Osteocyte (in vitro differentiated cells): ENCODE data around the gene PAPPA. TPM values are rescaled to one million over a fixed set of nuclear protein-coding genes. Genes with fewer than 3 reads are reported as not detected.

Experiments used
- DNase-seq: peaks from one replicate; pipeline ENCODE4 v3.0.0; 2021; ENCODE audit warnings: mixed read lengths; ENCODE audit not compliant: unreplicated experiment; ENCODE audit errors: extremely low spot score
- H3K27ac Mint-ChIP-seq: one replicate; pipeline ENCODE4 v1.8.0; 2021; ENCODE audit warnings: mild to moderate bottlenecking, mixed read lengths; ENCODE audit not compliant: unreplicated experiment
- H3K27me3 Mint-ChIP-seq: one replicate; pipeline ENCODE4 v1.8.0; 2021; ENCODE audit warnings: mixed read lengths; ENCODE audit not compliant: unreplicated experiment
- H3K36me3 Mint-ChIP-seq: one replicate; pipeline ENCODE4 v1.8.0; 2021; ENCODE audit warnings: mixed read lengths; ENCODE audit not compliant: unreplicated experiment
- H3K4me1 Mint-ChIP-seq: one replicate; pipeline ENCODE4 v1.8.0; 2021; ENCODE audit warnings: mixed read lengths; ENCODE audit not compliant: unreplicated experiment
- H3K4me3 Mint-ChIP-seq: one replicate; pipeline ENCODE4 v1.8.0; 2021; ENCODE audit warnings: mild to moderate bottlenecking, moderate library complexity, mixed read lengths; ENCODE audit not compliant: unreplicated experiment
- H3K9me3 Mint-ChIP-seq: one replicate; pipeline ENCODE4 v1.8.0; 2021; ENCODE audit warnings: mixed read lengths; ENCODE audit not compliant: unreplicated experiment
- total RNA-seq: library from RNA; stranded (reverse); gene quantifications from 2 replicates; pipeline ENCODE4 v1.2.1, GENCODE V29; 2021
- TF ChIP-seq, protein P1 (sequence below): fragments of 200-600 bp; sonication (generic); IDR thresholded peaks from 2 replicates; pipeline ENCODE4 v1.5.0; 2021; ENCODE audit warnings: antibody characterized with exemption, mild to moderate bottlenecking, moderate library complexity

The PAPPA gene
- total RNA-seq, 1 donor from 2014 or later: 229 TPM

DNA sequence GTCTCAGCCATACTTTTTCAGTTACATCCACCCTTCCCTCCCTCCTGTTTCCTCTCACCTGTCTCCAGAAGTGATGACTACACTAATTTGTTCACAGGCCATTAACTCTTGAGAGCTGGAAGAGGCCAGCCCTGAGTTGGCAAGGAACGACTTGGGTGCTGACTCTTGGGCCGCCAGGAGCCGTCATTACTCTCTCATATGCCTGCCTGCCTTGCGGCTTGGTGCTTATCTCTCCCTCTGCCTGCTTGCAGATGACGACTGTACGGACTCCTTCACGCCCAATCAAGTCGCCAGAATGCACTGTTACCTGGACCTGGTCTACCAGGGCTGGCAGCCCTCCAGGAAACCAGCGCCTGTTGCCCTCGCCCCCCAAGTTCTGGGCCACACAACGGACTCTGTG, 66.1 kb downstream of the PAPPA start:
- no peaks in the 10 kb centered on the region for H3K27me3 Mint-ChIP-seq
- peaks cover 10% of the 10 kb centered on the region for H3K4me1 Mint-ChIP-seq
- DNase-seq: no peak
- H3K9me3 Mint-ChIP-seq: no peaks in the 10 kb centered on the region
- H3K4me3 Mint-ChIP-seq: no peak overlapping the region
- H3K36me3 Mint-ChIP-seq: peaks cover 66% of the 10 kb centered on the region
- TF ChIP-seq, protein P1, sequence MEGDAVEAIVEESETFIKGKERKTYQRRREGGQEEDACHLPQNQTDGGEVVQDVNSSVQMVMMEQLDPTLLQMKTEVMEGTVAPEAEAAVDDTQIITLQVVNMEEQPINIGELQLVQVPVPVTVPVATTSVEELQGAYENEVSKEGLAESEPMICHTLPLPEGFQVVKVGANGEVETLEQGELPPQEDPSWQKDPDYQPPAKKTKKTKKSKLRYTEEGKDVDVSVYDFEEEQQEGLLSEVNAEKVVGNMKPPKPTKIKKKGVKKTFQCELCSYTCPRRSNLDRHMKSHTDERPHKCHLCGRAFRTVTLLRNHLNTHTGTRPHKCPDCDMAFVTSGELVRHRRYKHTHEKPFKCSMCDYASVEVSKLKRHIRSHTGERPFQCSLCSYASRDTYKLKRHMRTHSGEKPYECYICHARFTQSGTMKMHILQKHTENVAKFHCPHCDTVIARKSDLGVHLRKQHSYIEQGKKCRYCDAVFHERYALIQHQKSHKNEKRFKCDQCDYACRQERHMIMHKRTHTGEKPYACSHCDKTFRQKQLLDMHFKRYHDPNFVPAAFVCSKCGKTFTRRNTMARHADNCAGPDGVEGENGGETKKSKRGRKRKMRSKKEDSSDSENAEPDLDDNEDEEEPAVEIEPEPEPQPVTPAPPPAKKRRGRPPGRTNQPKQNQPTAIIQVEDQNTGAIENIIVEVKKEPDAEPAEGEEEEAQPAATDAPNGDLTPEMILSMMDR: no peak
- peak overlapping the region; percentile 25 for H3K27ac Mint-ChIP-seq

DNA sequence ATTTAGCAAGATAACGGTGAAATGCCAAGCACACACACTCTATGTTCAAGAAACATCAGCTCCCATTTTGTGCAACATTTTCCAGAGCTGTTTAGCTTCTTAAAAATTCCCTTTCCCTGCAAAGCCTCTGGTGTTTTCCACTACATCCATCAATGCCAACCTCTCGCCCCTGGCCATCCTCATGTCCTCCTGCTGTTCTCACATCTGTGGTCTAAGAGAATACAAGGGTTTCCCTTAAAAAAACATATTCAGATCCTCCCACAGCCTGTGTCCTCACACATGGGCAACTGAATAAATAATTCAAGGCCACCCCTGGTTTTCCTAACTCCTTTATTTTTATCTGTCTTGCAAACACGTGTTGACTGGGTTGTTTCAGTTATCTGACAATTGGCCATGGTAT, 70.3 kb downstream of the PAPPA start:
- no peaks in the 10 kb centered on the region for H3K27me3 Mint-ChIP-seq
- H3K4me3 Mint-ChIP-seq: no peak overlapping the region
- TF ChIP-seq, protein P1: no peak
- DNase-seq: no peak
- H3K36me3 Mint-ChIP-seq: peaks cover 71% of the 10 kb centered on the region
- peaks cover 17% of the 10 kb centered on the region for H3K4me1 Mint-ChIP-seq
- no peaks in the 10 kb centered on the region for H3K9me3 Mint-ChIP-seq
- peak overlapping the region; percentile 64 for H3K27ac Mint-ChIP-seq

DNA sequence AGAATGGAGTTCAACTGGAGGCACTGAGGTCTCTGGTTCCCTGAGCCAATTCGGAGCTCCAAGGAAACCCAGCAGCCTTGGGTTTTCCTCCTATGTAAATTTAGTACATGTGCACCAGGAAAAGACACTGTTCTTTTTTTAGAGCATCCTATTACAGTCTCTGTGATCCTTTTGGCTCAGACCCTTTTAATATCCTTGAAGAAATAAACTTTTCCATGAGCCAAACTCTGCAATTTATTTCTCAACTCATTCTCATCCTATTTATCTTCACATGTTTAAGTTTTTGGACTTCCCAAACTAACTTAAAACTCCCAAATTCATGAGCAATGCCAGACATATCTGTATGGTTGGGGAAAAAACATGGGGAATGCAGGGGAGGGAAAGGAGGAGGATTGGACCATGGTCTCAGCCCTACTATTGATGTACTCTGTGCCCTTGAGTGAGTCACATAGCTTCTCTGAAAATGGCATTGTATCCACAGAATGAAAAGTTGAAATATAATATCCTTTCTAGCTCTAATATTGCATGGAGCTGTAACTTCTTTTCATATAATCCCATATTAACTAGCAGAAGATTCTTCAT, 76.6 kb downstream of the PAPPA start:
- Mint-ChIP-seq H3K36me3 (peaks cover 58% of the 10 kb centered on the region), H3K9me3 (no peaks in the 10 kb centered on the region), H3K27ac (peak overlapping the region; percentile 33), H3K27me3 (no peaks in the 10 kb centered on the region), H3K4me1 (peaks cover 57% of the 10 kb centered on the region), H3K4me3 (no peak overlapping the region)
- TF ChIP-seq, protein P1: no peak
- no peak for DNase-seq

DNA sequence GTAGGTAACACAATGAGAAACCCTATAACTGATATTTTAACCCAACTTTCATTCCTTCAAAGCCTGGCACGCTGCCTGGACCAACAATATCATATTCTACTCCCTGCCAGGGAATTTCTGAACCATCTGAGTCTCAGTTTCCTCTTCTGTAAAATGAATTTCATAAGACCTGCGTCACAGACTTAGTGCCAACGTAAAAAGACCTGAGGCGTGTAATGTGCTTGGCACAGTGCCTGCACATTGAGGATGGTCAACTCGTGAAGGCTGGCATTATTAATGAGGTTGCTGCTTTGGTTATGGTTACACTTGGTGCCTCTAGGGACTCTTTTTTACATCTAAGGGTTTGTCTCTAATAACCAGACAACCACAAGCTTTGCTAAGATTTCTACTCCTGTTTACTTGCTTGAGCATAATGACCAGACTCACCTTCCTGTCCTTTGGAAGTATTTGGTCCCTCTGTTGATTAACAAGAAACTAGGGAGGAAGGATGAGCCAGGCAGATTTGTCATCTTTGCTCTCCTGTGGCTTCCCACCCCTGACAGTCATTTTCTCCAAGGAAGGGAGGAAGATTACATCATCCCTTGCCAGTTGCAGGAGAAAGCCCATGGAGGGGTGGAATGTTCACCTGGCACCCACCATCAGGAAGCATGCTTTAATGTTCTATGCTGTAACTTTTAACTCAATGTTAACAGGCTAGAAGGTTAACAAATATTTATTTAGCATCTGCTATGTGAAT, 79.0 kb downstream of the PAPPA start:
- Mint-ChIP-seq H3K27me3 (no peaks in the 10 kb centered on the region), H3K27ac (peak overlapping the region; percentile 84), H3K4me3 (no peak overlapping the region), H3K9me3 (no peaks in the 10 kb centered on the region), H3K36me3 (peaks cover 55% of the 10 kb centered on the region), H3K4me1 (peaks cover 73% of the 10 kb centered on the region)
- TF ChIP-seq, protein P1: no peak
- DNase-seq: no peak

DNA sequence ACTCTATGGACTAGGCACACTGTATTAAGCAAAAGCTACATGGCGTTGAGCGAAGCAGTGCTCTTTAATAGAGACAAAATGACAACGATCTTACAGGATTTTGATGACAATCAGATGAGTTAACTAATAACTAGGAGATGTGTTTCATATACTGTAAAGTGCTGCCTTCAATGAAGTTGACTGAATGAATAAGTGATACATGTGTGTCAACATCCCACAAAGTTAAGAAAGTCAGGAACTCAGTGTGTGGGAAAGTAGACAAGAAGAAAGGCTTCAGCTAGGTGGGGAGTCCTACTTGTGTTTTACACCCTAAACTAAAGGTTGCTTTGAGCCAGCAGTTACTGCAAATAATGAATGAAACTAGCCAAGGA, 79.6 kb downstream of the PAPPA start:
- Mint-ChIP-seq H3K4me1 (peaks cover 78% of the 10 kb centered on the region), H3K9me3 (no peaks in the 10 kb centered on the region), H3K36me3 (peaks cover 54% of the 10 kb centered on the region), H3K4me3 (no peak overlapping the region), H3K27me3 (no peaks in the 10 kb centered on the region), H3K27ac (peak overlapping the region; percentile 84)
- TF ChIP-seq, protein P1: no peak
- no peak for DNase-seq
